ENCODE results near the gene CRYL1.

DNA sequence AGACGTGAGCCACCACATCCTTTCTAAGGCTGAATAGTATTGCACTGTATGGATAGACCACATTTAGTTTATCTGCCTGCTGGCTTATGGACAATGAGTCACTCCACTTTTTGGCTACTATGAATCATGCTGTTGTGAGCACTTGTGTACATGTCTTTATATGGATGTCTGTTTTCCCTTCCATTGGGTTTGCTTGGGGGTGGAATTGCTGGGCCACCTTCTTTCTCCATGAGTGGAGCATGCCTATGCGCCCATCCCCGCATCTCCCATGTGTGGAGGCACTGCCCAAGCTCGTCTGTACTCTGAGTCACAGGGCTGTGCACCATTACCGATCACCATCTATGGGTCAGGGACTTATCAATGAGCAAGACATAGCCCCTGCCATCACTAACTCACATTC is 166.3 kb downstream of the CRYL1 start:
- TF ChIP-seq, protein P1, sequence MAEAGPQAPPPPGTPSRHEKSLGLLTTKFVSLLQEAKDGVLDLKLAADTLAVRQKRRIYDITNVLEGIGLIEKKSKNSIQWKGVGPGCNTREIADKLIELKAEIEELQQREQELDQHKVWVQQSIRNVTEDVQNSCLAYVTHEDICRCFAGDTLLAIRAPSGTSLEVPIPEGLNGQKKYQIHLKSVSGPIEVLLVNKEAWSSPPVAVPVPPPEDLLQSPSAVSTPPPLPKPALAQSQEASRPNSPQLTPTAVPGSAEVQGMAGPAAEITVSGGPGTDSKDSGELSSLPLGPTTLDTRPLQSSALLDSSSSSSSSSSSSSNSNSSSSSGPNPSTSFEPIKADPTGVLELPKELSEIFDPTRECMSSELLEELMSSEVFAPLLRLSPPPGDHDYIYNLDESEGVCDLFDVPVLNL (CRISPR knock-in tag; IDR thresholded peaks at IDR 0.05; ENCODE audit: borderline replicate concordance, low read depth): no peak
- TF ChIP-seq, protein P2, sequence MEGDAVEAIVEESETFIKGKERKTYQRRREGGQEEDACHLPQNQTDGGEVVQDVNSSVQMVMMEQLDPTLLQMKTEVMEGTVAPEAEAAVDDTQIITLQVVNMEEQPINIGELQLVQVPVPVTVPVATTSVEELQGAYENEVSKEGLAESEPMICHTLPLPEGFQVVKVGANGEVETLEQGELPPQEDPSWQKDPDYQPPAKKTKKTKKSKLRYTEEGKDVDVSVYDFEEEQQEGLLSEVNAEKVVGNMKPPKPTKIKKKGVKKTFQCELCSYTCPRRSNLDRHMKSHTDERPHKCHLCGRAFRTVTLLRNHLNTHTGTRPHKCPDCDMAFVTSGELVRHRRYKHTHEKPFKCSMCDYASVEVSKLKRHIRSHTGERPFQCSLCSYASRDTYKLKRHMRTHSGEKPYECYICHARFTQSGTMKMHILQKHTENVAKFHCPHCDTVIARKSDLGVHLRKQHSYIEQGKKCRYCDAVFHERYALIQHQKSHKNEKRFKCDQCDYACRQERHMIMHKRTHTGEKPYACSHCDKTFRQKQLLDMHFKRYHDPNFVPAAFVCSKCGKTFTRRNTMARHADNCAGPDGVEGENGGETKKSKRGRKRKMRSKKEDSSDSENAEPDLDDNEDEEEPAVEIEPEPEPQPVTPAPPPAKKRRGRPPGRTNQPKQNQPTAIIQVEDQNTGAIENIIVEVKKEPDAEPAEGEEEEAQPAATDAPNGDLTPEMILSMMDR (IDR thresholded peaks at IDR 0.05): no peak
- TF ChIP-seq, protein P3, sequence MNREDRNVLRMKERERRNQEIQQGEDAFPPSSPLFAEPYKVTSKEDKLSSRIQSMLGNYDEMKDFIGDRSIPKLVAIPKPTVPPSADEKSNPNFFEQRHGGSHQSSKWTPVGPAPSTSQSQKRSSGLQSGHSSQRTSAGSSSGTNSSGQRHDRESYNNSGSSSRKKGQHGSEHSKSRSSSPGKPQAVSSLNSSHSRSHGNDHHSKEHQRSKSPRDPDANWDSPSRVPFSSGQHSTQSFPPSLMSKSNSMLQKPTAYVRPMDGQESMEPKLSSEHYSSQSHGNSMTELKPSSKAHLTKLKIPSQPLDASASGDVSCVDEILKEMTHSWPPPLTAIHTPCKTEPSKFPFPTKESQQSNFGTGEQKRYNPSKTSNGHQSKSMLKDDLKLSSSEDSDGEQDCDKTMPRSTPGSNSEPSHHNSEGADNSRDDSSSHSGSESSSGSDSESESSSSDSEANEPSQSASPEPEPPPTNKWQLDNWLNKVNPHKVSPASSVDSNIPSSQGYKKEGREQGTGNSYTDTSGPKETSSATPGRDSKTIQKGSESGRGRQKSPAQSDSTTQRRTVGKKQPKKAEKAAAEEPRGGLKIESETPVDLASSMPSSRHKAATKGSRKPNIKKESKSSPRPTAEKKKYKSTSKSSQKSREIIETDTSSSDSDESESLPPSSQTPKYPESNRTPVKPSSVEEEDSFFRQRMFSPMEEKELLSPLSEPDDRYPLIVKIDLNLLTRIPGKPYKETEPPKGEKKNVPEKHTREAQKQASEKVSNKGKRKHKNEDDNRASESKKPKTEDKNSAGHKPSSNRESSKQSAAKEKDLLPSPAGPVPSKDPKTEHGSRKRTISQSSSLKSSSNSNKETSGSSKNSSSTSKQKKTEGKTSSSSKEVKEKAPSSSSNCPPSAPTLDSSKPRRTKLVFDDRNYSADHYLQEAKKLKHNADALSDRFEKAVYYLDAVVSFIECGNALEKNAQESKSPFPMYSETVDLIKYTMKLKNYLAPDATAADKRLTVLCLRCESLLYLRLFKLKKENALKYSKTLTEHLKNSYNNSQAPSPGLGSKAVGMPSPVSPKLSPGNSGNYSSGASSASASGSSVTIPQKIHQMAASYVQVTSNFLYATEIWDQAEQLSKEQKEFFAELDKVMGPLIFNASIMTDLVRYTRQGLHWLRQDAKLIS (CRISPR knock-in tag; IDR thresholded peaks at IDR 0.05; ENCODE audit: borderline replicate concordance): no peak
- TF ChIP-seq PRDM15 (CRISPR knock-in tag; IDR thresholded peaks at IDR 0.05) (no peak), USF2 (CRISPR knock-in tag; IDR thresholded peaks at IDR 0.05) (no peak), ATF3 (CRISPR knock-in tag; conservative IDR thresholded peaks at IDR 0.05) (no peak)

Data from WTC11 (cell line).